Lower leg skin (tissue), 4 donors: ENCODE measurements around the gene BRICD5. TPM values are rescaled to one million over a fixed set of nuclear protein-coding genes. Genes with fewer than 3 reads are reported as not detected.

ENCODE experiments used
- DNase-seq, 2 donors: peaks; one replicate each; pipeline ENCODE4 v3.0.0-alpha.2; 2019; ENCODE audit warnings: low spot score in 2 of 2
- H3K4me3 ChIP-seq: fragments of 200-600 bp; sonication (generic); 2 replicates; pipeline ENCODE4 v1.5.1; 2017; ENCODE audit warnings: mild to moderate bottlenecking, low read depth; ENCODE audit not compliant: poor library complexity, severe bottlenecking
- POLR2A ChIP-seq, 2 donors: fragments of 450-650 bp; IDR thresholded peaks; one replicate each; pipeline ENCODE4 v1.6.1; 2016 to 2017; ENCODE audit warnings: antibody characterized with exemption in 2 of 2, mild to moderate bottlenecking in 1 of 2, moderate library complexity in 1 of 2
- WGBS, 2 donors: methylation state at CpG; one replicate each; pipeline ENCODE4 v1.1.5; 2018; 5-methylcytosine and 5-hydroxymethylcytosine counted together
- intact Hi-C: fragments of 100-400 bp; cut with DNase I; formaldehyde crosslinking; loops from one replicate; pipeline ENCODE4 v1.15.0; 2023; ENCODE audit warnings: low total_unique reads
- total RNA-seq, 4 donors: library from RNA; depleted of rRNA; stranded (reverse); fragments of >200 nt; gene quantifications; one replicate each; pipeline ENCODE4 v1.1.0, GENCODE V29; 2016
- TF ChIP-seq, protein P1 (sequence below), 3 donors: fragments of 450-650 bp; IDR thresholded peaks; one replicate each; pipeline ENCODE4 v1.5.1; 2016; ENCODE audit warnings: antibody characterized with exemption in 3 of 3, mild to moderate bottlenecking in 3 of 3, moderate library complexity in 2 of 3

BRICD5 gene
- total RNA-seq, 4 donors from 2014 or later: 2.3 to 6.2 (median 2.5) TPM

GRCh38 chr16:2195322-2196161, 15.1 kb downstream of the BRICD5 start:
- DNase-seq: no peak
- 0 to 3% methylated on average over 1 to 15 of the region's 49 CpGs for WGBS, 2 donors
- TF ChIP-seq, protein P1, sequence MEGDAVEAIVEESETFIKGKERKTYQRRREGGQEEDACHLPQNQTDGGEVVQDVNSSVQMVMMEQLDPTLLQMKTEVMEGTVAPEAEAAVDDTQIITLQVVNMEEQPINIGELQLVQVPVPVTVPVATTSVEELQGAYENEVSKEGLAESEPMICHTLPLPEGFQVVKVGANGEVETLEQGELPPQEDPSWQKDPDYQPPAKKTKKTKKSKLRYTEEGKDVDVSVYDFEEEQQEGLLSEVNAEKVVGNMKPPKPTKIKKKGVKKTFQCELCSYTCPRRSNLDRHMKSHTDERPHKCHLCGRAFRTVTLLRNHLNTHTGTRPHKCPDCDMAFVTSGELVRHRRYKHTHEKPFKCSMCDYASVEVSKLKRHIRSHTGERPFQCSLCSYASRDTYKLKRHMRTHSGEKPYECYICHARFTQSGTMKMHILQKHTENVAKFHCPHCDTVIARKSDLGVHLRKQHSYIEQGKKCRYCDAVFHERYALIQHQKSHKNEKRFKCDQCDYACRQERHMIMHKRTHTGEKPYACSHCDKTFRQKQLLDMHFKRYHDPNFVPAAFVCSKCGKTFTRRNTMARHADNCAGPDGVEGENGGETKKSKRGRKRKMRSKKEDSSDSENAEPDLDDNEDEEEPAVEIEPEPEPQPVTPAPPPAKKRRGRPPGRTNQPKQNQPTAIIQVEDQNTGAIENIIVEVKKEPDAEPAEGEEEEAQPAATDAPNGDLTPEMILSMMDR (IDR thresholded peaks at IDR 0.05): no peak
- TF ChIP-seq POLR2A (IDR thresholded peaks at IDR 0.05): no peak
- intact Hi-C loops: no loop called here
- H3K4me3 ChIP-seq: no peak overlapping the region

DNA sequence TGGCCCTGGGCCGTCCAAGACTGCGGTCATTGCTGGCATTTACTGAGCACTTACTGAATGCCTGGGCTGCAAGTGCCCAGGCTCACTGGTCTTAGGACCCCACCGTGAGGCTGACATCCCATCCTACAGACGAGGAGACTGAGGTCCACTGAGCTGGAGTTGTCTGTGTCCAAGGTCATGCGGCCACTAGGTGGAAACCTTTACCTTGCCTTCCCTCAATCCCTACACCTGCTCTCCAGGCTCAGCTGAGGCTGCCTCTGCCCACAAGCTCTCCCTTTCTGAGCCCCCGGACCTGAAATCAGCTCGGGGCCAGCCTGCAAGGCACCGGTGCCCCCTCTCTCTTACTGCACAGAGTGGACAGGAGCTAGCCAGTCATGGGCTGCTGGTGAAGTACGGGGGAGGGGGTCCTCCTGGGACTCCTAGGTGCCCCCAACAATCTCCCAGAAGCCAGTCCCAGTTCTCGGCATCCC, 15.8 kb downstream of the BRICD5 start:
- intact Hi-C loops: no loop called here
- TF ChIP-seq POLR2A (IDR thresholded peaks at IDR 0.05): no peak
- TF ChIP-seq, protein P1 (IDR thresholded peaks at IDR 0.05): no peak
- 14 to 20% methylated on average over 7 to 10 of the region's 10 CpGs for WGBS, 2 donors
- H3K4me3 ChIP-seq: no peak overlapping the region
- no peak for DNase-seq

DNA sequence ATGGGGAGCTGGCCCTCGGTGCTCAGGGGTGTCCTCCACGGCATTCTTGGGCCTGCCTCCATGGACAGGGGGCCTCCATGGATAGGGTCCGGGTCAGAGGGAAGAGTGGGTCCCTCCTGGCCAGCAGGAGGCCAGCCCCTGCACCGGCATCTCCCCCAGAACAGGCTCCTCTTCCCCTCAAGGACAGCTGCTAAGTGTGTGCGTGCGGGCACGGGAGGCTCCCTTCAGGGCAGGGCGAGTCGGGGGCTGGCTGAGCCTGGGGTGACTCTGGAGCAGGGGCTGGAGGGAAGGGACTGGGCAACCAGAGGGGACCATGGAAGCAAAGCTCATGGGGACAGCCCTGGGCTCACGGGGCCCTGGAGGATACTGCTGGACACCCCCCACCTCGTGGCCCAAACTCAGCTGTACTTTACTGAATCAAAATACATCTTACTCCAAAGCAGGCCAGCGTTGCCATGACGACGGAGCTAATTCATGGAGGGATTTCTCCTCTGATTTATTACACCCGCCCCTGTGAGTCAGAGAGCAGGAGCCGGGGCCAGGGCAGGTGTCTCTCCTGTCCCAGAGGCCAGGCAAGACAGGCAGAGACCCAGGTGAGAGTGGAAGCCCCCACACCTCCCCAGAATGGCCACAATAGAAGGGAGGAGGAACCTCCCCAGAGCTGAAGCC, 16.4 kb downstream of the BRICD5 start:
- intact Hi-C loops: no loop called here
- 40 to 52% methylated on average over 10 to 16 of the region's 16 CpGs for WGBS, 2 donors
- TF ChIP-seq, protein P1 (IDR thresholded peaks at IDR 0.05): no peak
- TF ChIP-seq POLR2A (IDR thresholded peaks at IDR 0.05): no peak
- DNase-seq: no peak
- no peak overlapping the region for H3K4me3 ChIP-seq

DNA sequence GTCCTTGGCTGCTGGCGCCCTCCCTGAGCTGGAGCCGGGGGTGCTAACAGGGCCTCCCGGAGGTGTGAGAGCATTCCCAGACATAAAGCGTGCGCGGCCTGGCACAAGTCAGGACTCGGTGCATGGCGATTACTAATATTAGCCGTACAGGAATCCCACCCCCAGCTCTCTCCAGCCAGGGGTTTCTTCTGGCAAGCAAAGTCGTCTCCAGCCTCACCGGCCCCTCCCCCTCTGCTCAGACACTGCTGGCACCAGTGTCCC, 19.3 kb downstream of the BRICD5 start:
- no peak for DNase-seq
- intact Hi-C loops: no loop called here
- WGBS, 2 donors: 58 to 78% methylated on average over 11 of the region's 11 CpGs
- no peak for TF ChIP-seq POLR2A (IDR thresholded peaks at IDR 0.05)
- TF ChIP-seq, protein P1 (IDR thresholded peaks at IDR 0.05): no peak
- no peak overlapping the region for H3K4me3 ChIP-seq

- DNase-seq: no peak
- 52 to 75% methylated on average over 17 of the region's 25 CpGs for WGBS, 2 donors
- H3K4me3 ChIP-seq: no peak overlapping the region
- intact Hi-C loops: no loop called here
- no peak for TF ChIP-seq POLR2A (IDR thresholded peaks at IDR 0.05)
- TF ChIP-seq, protein P1 (IDR thresholded peaks at IDR 0.05): no peak
Observed at GRCh38 chr16:2190659-2191445, 19.8 kb downstream of the BRICD5 start.
